ENCODE measurements around the gene C10orf95.
"Not testable (repeated sequence)": the region's sequence is repeated elsewhere in the genome, so short reads cannot be mapped to it uniquely, and the experiment has no call there.

The C10orf95 gene, protein sequence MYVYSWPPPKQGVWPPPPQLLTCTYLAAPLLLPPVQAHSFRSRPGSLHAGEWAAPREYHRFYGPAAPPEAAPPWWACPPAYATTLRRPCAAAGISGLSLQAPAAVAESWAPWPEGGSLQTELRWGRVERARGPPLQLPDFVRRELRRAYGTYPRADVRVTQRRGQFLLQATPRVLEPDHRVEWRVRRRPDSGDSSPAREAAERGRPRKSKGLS

DNA sequence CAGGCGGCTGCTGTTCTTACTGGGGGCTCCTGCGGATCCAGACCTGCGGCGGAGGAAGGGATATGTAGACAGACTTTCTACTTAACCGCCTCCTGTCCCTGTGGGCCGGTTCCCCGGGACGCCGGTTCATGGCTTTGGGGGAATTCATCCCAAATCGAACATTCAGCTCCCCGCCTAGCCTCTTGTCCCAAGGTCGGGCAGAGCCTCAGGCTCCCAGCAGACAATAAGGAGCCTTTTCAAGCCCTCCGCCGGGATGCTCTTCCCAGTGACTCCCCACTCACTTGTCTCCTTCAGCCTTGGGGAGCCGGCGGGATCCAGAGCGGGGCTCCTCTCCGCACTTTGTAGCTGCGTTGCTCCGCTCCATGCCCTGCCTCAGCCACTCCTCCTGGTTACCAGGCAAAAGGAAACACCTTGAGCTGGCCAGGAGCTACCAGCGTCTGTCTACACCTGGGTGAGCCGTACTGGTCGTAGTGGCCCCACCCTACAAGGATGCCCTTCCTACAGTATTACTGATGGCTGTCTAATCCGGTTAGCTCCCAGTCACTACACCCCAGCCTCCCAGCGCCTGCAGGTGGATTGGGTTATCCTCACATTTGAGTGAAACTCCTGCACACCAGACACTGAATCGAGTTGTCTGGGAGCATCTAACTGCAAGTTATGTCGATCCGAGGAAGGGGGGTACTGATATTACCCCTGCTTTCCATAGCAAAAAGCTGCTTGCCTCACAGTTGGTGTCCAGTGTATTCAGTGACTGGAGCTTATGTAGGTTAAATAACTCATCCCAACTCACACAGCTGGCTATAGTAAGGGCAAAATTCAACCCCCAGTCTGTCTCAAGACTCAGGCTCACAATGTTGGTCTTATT lies at the start of gene C10orf95:
TSS of gene C10orf95 (minus strand) at position 439 of the 865 bp plus-strand sequence. CDS start 450 bp downstream, outside the sequence.
- DNase-seq = peak; percentile 8 to 45 (median 33)

DNA sequence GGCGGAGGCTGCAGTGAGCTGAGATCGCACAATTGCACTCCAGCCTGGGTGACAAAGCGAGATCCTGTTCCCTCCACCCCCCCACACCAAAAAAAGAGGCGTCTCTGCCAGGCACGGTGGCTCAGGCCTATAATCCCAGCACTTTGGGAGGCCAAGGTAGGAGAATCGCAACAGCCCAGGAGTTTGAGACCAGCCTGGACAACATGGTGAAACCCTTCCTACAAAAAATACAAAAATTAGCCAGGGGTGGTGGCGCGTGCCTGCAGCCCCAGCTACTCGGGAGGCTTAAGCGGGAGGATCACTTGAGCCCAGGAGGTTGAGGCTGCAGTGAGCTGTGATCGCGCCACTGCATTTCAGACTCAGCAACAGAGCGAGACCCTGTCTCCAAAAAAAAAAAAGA lies 49.3 kb upstream of the C10orf95 start:
- not testable (repeated sequence) for DNase-seq

GRCh38 chr10:102499356-102499755 lies 48.0 kb upstream of the C10orf95 start:
- DNase-seq = no peak

- DNase-seq = no peak
Observed at GRCh38 chr10:102497545-102497944, 46.2 kb upstream of the C10orf95 start.

DNA sequence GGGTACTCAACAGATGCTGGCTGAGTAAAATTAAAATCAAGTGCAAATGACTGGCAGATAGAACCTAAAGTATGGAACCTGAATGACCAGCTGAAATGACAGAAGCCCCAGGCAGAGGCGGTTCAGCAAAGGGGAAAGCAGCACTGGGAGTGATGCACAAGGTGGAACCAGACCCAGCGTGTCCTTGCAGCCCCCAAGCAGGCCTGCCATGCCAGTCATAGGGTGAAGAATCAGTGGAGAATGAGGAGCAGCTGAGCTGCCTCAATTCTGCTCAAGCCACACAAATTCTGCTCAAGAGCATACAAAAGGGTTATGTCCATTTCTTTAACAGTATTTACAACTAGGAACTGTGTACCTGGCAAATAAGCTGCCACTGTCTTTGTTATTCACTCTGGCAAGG lies 42.4 kb upstream of the C10orf95 start:
- DNase-seq = no peak

GRCh38 chr10:102492983-102493382 lies 41.6 kb upstream of the C10orf95 start:
- peak in 2 of 3 experiments; percentile 2 to 26 for DNase-seq

DNA sequence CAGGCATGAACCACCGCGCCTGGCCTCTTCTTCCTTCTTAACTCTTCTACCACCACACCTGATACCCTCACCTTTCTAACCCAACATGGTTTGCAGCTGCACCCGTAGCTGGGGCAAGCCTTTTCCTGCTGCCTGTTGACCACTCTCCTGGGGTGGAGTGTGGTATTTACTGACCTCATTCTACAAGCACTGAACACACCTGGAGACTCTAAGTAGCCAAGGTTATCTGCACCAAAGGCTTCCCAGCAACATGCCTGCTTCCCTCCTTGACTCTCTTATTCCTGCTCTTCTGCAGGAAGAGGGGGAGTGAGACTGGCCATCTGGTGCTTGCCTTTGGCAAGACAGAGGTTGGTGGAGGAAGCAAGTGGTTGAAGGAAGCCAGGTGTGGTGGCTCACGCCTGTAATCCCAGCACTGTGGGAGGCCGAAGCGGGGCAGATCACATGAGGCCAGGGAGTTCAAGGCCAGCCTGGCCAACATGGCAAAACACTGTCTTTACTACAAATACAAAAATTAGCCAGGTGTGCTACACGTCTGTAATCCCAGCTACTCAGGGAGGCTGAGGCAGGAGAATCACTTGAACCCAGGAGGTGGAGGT lies 41.1 kb upstream of the C10orf95 start:
- DNase-seq = no peak

DNA sequence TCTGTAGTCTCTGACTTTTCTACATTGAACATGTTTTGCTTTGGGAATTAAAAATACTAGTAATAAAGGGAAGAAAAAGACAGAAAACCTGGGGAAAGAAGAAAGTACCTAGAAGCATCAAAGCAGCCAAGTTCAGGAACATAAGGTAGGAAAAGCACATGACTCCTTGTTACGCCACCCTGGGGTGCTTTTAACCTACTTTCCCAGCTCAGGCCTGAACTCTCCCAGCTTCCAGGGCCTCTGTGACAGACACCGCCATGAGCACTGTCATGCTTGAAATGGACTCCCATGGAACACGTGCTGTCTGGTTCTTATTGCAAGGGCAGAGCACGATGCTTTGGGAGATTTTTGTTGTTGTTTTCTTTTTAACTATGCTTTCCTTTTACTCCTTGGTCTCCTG lies 39.8 kb upstream of the C10orf95 start:
- no peak for DNase-seq

GRCh38 chr10:102485093-102485784 lies 33.9 kb upstream of the C10orf95 start:
- DNase-seq = no peak

DNA sequence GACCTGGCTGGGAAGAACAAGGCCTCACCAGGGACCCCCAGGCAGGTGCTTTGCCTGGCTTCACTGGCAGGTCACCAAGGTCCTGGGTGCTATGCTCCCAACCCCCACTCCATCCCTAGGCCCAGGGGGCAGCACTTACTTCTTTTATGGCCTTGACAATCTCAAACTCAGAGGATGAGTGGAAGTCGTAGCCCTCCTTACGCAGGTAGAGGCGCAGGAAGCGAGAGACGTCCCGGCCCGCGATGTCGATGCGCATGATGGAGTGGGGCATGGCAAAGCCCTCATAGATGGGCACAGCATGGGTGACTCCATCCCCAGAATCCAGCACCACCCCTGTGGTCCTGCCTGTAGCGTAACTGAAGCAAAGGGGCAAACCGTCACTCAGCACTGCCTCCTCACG lies 32.7 kb upstream of the C10orf95 start:
- DNase-seq = no peak

DNA sequence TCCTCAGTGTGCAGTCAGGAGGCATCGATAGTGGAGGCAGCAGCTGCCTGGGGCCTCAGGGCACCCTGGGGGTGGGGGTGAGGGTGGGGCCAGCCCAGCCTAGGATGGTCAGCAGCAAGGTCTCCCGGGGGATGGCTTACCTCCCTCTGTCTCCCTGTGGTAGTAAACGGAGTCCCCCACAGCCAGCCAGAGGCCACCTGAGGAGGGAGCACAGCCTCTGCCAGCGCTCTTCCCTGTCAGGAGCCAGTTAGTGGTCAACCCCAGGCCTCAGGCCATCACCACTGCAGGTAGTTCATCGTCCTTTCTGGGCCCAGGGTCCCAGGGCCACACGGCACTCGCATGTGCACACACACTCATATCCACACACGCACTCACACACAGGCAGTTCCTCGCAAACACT lies 29.1 kb upstream of the C10orf95 start:
- no peak for DNase-seq

GRCh38 chr10:102479651-102480050 lies 28.3 kb upstream of the C10orf95 start:
- no peak for DNase-seq

DNA sequence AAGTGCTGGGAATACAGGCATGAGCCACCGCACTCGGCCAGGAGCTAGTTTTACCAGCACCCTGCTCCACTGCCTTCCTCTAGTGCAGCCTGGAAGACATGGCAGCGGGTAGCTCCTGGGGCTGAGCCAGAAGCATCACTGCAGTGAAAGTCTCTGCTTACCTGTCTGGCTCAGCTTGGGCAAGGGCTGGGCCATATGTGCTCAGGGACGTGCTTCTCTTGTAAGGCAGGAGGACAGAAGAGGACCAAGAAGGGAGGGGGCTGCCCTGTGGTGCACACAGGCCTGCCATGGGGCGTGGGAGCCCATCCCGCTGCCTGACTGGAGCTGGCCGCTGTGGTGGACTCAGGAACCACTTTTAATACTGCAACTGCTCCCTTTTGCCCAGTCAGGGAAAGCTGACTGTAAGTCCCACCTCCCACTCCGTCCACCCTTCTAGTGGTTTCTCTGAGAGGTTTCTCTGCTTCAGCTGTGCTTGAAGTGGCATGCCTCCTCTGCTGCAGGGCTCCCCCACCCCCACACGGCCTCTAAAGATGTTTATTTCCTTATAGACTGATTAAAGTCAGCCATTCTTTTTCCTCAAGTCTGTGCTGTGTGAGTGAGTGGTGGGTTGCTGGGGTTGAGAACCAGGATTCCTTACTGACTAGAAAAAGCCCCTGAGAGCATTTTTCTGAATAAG lies 25.3 kb upstream of the C10orf95 start:
- peak in 1 of 3 experiments; percentile 34 for DNase-seq

GRCh38 chr10:102475451-102476040 lies 24.2 kb upstream of the C10orf95 start:
- DNase-seq = no peak

DNA sequence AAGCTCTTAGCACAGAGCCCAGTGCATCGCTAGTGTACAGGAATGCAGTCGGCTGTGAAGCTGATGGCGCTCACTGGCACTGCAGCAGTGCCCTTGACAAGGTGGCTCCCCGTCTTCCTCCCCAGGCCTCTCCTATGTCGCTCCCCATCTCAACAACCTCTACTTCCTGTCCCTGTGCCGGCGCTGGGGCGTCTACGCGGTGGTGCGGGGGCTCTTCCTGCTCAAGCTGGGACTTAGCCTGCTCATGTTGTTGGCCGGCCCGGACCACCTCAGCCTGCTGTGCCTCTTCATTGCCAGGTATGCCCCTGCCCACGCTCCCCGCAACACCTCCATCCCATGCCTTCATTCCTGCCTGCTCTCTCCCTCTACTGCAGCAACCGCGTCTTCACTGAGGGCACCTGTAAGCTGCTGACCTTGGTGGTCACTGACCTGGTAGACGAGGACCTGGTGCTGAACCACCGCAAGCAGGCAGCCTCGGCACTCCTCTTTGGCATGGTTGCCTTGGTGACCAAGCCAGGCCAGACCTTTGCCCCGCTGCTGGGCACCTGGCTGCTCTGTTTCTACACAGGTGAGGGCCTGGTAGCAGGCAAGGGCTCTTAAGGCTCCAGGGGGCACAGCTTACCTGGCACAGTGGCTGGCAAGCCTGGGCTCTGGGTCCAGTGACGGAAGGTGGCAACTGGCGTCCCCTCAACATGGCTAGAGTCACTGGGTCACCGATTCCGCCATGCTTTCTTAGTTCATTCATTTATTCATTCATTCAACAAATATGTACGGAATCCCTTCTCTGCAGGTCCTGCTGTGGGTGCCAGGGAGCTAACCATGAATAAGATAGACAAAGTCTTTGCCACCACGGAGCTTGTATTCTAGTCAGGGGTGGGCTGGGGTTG lies 22.3 kb upstream of the C10orf95 start:
- DNase-seq = no peak

GRCh38 chr10:102470579-102471546 lies 19.5 kb upstream of the C10orf95 start:
- no peak for DNase-seq

GRCh38 chr10:102468683-102469082 lies 17.3 kb upstream of the C10orf95 start:
- DNase-seq = no peak

GRCh38 chr10:102467971-102468438 lies 16.7 kb upstream of the C10orf95 start:
- no peak for DNase-seq

DNA sequence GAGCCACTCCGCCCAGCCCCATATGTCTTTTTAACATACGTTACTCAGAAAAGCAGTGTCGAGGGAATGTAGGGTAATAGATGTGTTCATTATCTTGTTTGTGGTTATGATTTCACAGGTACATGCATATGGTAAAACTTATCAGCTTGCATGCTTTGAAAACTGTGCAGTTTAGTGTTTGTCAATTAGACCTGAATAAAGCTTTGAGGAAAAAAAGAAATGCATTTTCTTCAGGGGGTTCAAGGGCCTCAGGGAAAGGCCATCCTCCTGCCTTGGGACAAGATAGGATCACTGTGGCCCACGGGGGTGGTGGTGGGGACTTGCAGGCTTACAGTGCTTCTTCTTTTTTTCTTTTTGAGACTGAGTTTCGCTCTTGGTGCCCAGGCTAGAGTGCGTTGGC lies 16.0 kb upstream of the C10orf95 start:
- no peak for DNase-seq

DNA sequence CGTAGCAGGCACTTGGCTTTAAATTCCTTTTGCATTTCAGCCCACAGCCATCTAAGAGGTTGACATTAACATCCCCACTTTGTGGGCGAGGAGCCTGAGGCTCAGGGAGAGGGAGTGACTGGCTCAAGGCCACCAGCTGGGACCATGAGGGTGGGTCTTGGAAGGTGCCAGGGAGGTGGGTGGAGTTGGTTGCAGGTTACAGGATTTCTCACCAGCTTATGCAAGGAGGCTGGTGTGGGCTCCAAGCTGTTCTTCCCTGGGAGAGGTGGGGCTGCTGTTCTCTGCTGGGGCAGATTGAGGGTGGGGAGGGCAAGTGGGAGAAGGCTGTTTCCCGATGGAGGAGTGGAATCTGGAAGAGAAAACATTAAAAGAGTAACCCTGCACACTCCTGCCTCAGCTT lies 14.1 kb upstream of the C10orf95 start:
- no peak for DNase-seq
